ENCODE results near the gene ISCA2.

GRCh38 chr14:74531467-74531866 is 37.9 kb downstream of the ISCA2 start:
- no peak for TF ChIP-seq CTCF (IDR thresholded peaks at IDR 0.05)
- TF ChIP-seq POLR2A (IDR thresholded peaks at IDR 0.05) = no peak

Data from testis (tissue), 2 donors.